ENCODE measurements around the gene TCHP.

GRCh38 chr12:109927622-109928021 is 27.5 kb downstream of the TCHP start:
- TF ChIP-seq POLR2A (IDR thresholded peaks at IDR 0.05; ENCODE audit: low read length) (no peak), GATA1 (IDR thresholded peaks at IDR 0.05; ENCODE audit: low read depth, low read length) (no peak)
